HG02759 (cell line): ENCODE data around the gene OVOL3.
"Not testable (repeated sequence)": the region's sequence is repeated elsewhere in the genome, so short reads cannot be mapped to it uniquely, and the experiment has no call there.

Source experiments
- ATAC-seq: cut with Tn5 transposase; IDR thresholded peaks from one replicate; pipeline ENCODE4 v1.9.1; 2021; ENCODE audit warnings: mild to moderate bottlenecking, moderate library complexity; ENCODE audit not compliant: unreplicated experiment

OVOL3 gene

GRCh38 chr19:36110487-36111199 lies at the start of gene OVOL3:
Gene OVOL3, plus strand, starts transcription at chr19:36111143. Its CDS starts 60 bp downstream, at chr19:36111203.
- ATAC-seq, result no peak

GRCh38 chr19:36061367-36061766 lies 49.6 kb upstream of the OVOL3 start:
- ATAC-seq, result no peak

- ATAC-seq, result no peak
Observed at GRCh38 chr19:36064826-36065225, 46.1 kb upstream of the OVOL3 start.

- ATAC-seq, result no peak
Observed at GRCh38 chr19:36067681-36068080, 43.3 kb upstream of the OVOL3 start.

- not testable (repeated sequence) for ATAC-seq
Observed at GRCh38 chr19:36068810-36069499, 42.0 kb upstream of the OVOL3 start.

- no peak for ATAC-seq
Observed at GRCh38 chr19:36072081-36072480, 38.9 kb upstream of the OVOL3 start.

- no peak for ATAC-seq
Observed at GRCh38 chr19:36073121-36073876, 37.6 kb upstream of the OVOL3 start.

- no peak for ATAC-seq
Observed at GRCh38 chr19:36079389-36079945, 31.5 kb upstream of the OVOL3 start.

- ATAC-seq, result no peak
Observed at GRCh38 chr19:36081385-36081784, 29.6 kb upstream of the OVOL3 start.

GRCh38 chr19:36081894-36082293 lies 29.0 kb upstream of the OVOL3 start:
- ATAC-seq, result no peak

- ATAC-seq, result no peak
Observed at GRCh38 chr19:36082916-36083315, 28.0 kb upstream of the OVOL3 start.

- no peak for ATAC-seq
Observed at GRCh38 chr19:36084231-36085009, 26.5 kb upstream of the OVOL3 start.

GRCh38 chr19:36086326-36086725 lies 24.6 kb upstream of the OVOL3 start:
- no peak for ATAC-seq

GRCh38 chr19:36089847-36090246 lies 21.1 kb upstream of the OVOL3 start:
- no peak for ATAC-seq

- ATAC-seq, result no peak
Observed at GRCh38 chr19:36090910-36091695, 19.8 kb upstream of the OVOL3 start.

GRCh38 chr19:36092566-36092965 lies 18.4 kb upstream of the OVOL3 start:
- ATAC-seq, result no peak

- ATAC-seq, result no peak
Observed at GRCh38 chr19:36093146-36093662, 17.7 kb upstream of the OVOL3 start.

- no peak for ATAC-seq
Observed at GRCh38 chr19:36093687-36094086, 17.3 kb upstream of the OVOL3 start.

- no peak for ATAC-seq
Observed at GRCh38 chr19:36097036-36097435, 13.9 kb upstream of the OVOL3 start.
